ENCODE data around the gene NUP62.
A peak's percentile ranks its signal among the peaks of the same experiment; 100 is the strongest.

The NUP62 gene

GRCh38 chr19:49863254-49863934 is 65.9 kb downstream of the NUP62 start:
- DNase-seq: no peak

GRCh38 chr19:49862391-49863253 is 66.7 kb downstream of the NUP62 start:
- DNase-seq: peak; percentile 59

- DNase-seq: no peak
Observed at GRCh38 chr19:49861541-49862378, 67.5 kb downstream of the NUP62 start.

GRCh38 chr19:49861107-49861506 is 68.2 kb downstream of the NUP62 start:
- DNase-seq: no peak

GRCh38 chr19:49860336-49861102 is 68.8 kb downstream of the NUP62 start:
- no peak for DNase-seq

GRCh38 chr19:49859682-49860335 is 69.5 kb downstream of the NUP62 start:
- DNase-seq: no peak

- no peak for DNase-seq
Observed at GRCh38 chr19:49858088-49858985, 71.0 kb downstream of the NUP62 start.

GRCh38 chr19:49857838-49858087 is 71.5 kb downstream of the NUP62 start:
- no peak for DNase-seq

GRCh38 chr19:49857061-49857837 is 72.1 kb downstream of the NUP62 start:
- no peak for DNase-seq

All from hematopoietic multipotent progenitor cell treated with erythropoietin and hydrocortisone succinate and interleukin-3 and kit ligand, for 6 days (in vitro differentiated cells).